Panc1 (cell line): ENCODE results near the gene KLF17. TPM values are rescaled to one million over a fixed set of nuclear protein-coding genes. Genes with fewer than 3 reads are reported as not detected.

Source experiments
- ATAC-seq: fragments of 200-7000 bp; cut with Tn5 transposase; 2 replicates; pipeline ENCODE4 v1.9.1; 2020; ENCODE audit warnings: mild to moderate bottlenecking, moderate library complexity
- BruUV-seq: library from RNA; stranded (reverse); fragments of 400-500 nt; replicated peaks from 2 replicates; lab custom pipeline; 2021; lab: Mats Ljungman, UMichigan
- CTCF ChIA-PET: fragments of 300-600 bp; sonication (Branson Sonifier 250); formaldehyde crosslinking; loops from one replicate; lab custom pipeline; 2022; ENCODE audit warnings: antibody characterized with exemption; lab: Charles Lee
- POLR2A ChIA-PET: fragments of 300-600 bp; sonication (Branson Sonifier 250); formaldehyde crosslinking; loops from one replicate; lab custom pipeline; 2022; ENCODE audit warnings: antibody characterized with exemption; lab: Charles Lee
- DNase-seq: peaks from one replicate; pipeline ENCODE4 v3.0.0-alpha.2; 2010; ENCODE audit warnings: low read depth, low spot score
- H3K27ac ChIP-seq: 2 replicates; pipeline ENCODE4 v1.5.1; 2011; ENCODE audit warnings: mild to moderate bottlenecking, low read length, inconsistent platforms
- H3K27me3 ChIP-seq: fragments of 200-500 bp; sonication (Bioruptor generic); 2 replicates; pipeline ENCODE4 v1.6.0; 2014; ENCODE audit warnings: low read length, inconsistent platforms; ENCODE audit not compliant: control insufficient read depth, insufficient read depth
- H3K36me3 ChIP-seq: fragments of 200-500 bp; sonication (Bioruptor generic); 2 replicates; pipeline ENCODE4 v1.5.1; 2014; ENCODE audit warnings: inconsistent platforms, mild to moderate bottlenecking, low read length, moderate library complexity; ENCODE audit not compliant: control insufficient read depth, insufficient read depth
- H3K4me1 ChIP-seq: 2 replicates; pipeline ENCODE4 v1.5.1; 2011; ENCODE audit warnings: inconsistent platforms, mild to moderate bottlenecking, low read length, moderate library complexity; ENCODE audit not compliant: control insufficient read depth, insufficient read depth
- H3K4me3 ChIP-seq, 2 experiments: 2 replicates each; pipeline ENCODE4 v1.5.1; 2011 to 2012; ENCODE audit warnings: low read depth in 2 of 2, low read length in 2 of 2, mild to moderate bottlenecking in 2 of 2, inconsistent platforms in 1 of 2, moderate library complexity in 1 of 2
- H3K9me3 ChIP-seq: fragments of 200-500 bp; sonication (Bioruptor generic); 2 replicates; pipeline ENCODE4 v1.5.1; 2014; ENCODE audit warnings: low read depth, mild to moderate bottlenecking, inconsistent platforms, low read length, moderate library complexity; ENCODE audit not compliant: control insufficient read depth, insufficient read depth
- POLR2AphosphoS5 ChIP-seq: IDR thresholded peaks from 2 replicates; pipeline ENCODE4 v1.6.1; 2012; ENCODE audit warnings: mild to moderate bottlenecking, low read depth, low read length, moderate library complexity
- SIN3A ChIP-seq: IDR thresholded peaks from 2 replicates; pipeline ENCODE4 v1.6.1; 2012; ENCODE audit warnings: low read depth, mild to moderate bottlenecking, low read length, moderate library complexity, borderline replicate concordance; ENCODE audit not compliant: insufficient read depth
- TCF7L2 ChIP-seq: IDR thresholded peaks from 2 replicates; pipeline ENCODE4 v1.6.1; 2011; ENCODE audit warnings: mild to moderate bottlenecking, low read depth, low read length, inconsistent platforms
- in situ Hi-C: cut with HindIII; loops from 2 replicates; pipeline ENCODE4 v1.10.0; 2016; ENCODE audit warnings: low sequenced_read_pairs, low pct_unique_long_range_greater_than_20kb
- intact Hi-C: fragments of 100-400 bp; cut with micrococcal nuclease; formaldehyde crosslinking; loops from one replicate; pipeline ENCODE4 v1.10.0; 2022; ENCODE audit not compliant: unreplicated experiment
- total RNA-seq: library from RNA; stranded (reverse); gene quantifications from one replicate; pipeline ENCODE4 v1.2.1, GENCODE V29; 2021; ENCODE audit not compliant: unreplicated experiment
- TF ChIP-seq, protein P1 (sequence below), 2 experiments: IDR thresholded peaks; 2 replicates each; pipeline ENCODE4 v1.6.1; 2011 to 2012; ENCODE audit warnings: low read depth in 2 of 2, control low read depth in 1 of 2, low read length in 1 of 2, mild to moderate bottlenecking in 1 of 2, moderate library complexity in 1 of 2; ENCODE audit not compliant: insufficient read depth in 1 of 2
- TF ChIP-seq, protein P2 (sequence below): fragments of 450-650 bp; IDR thresholded peaks from 2 replicates; pipeline ENCODE4 v1.5.1; 2017; ENCODE audit warnings: mild to moderate bottlenecking

Gene KLF17
- total RNA-seq, 1 experiment from 2014 or later = not detected

GRCh38 chr1:44094047-44094446 lies 24.6 kb upstream of the KLF17 start:
- Histone ChIP-seq H3K36me3 (no peaks in the 10 kb centered on the region), H3K9me3 (no peaks in the 10 kb centered on the region), H3K27ac (no peak overlapping the region), H3K4me1 (no peaks in the 10 kb centered on the region), H3K27me3 (no peaks in the 10 kb centered on the region), H3K4me3 (no peak overlapping the region)
- intact Hi-C loops = loop anchor here (10.0 kb wide), 1 partner anchor 101 kb away; no protein-coding TSS in a partner anchor
- in situ Hi-C loops = no loop called here
- BruUV-seq = no TSS peak
- no peak for DNase-seq
- ATAC-seq = no peak
- CTCF ChIA-PET = interaction anchor here (0.7 kb wide), 1 partner anchor 33 kb away, joined by 4 read pairs; no protein-coding TSS in a partner anchor
- TF ChIP-seq SIN3A (no peak), POLR2AphosphoS5 (no peak), TCF7L2 (no peak)
- TF ChIP-seq, protein P1, sequence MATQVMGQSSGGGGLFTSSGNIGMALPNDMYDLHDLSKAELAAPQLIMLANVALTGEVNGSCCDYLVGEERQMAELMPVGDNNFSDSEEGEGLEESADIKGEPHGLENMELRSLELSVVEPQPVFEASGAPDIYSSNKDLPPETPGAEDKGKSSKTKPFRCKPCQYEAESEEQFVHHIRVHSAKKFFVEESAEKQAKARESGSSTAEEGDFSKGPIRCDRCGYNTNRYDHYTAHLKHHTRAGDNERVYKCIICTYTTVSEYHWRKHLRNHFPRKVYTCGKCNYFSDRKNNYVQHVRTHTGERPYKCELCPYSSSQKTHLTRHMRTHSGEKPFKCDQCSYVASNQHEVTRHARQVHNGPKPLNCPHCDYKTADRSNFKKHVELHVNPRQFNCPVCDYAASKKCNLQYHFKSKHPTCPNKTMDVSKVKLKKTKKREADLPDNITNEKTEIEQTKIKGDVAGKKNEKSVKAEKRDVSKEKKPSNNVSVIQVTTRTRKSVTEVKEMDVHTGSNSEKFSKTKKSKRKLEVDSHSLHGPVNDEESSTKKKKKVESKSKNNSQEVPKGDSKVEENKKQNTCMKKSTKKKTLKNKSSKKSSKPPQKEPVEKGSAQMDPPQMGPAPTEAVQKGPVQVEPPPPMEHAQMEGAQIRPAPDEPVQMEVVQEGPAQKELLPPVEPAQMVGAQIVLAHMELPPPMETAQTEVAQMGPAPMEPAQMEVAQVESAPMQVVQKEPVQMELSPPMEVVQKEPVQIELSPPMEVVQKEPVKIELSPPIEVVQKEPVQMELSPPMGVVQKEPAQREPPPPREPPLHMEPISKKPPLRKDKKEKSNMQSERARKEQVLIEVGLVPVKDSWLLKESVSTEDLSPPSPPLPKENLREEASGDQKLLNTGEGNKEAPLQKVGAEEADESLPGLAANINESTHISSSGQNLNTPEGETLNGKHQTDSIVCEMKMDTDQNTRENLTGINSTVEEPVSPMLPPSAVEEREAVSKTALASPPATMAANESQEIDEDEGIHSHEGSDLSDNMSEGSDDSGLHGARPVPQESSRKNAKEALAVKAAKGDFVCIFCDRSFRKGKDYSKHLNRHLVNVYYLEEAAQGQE (IDR thresholded peaks at IDR 0.05; ENCODE audit: insufficient read depth in 1 of 2, low read depth in 2 of 2, low read length in 1 of 2) = no peak
- TF ChIP-seq, protein P2, sequence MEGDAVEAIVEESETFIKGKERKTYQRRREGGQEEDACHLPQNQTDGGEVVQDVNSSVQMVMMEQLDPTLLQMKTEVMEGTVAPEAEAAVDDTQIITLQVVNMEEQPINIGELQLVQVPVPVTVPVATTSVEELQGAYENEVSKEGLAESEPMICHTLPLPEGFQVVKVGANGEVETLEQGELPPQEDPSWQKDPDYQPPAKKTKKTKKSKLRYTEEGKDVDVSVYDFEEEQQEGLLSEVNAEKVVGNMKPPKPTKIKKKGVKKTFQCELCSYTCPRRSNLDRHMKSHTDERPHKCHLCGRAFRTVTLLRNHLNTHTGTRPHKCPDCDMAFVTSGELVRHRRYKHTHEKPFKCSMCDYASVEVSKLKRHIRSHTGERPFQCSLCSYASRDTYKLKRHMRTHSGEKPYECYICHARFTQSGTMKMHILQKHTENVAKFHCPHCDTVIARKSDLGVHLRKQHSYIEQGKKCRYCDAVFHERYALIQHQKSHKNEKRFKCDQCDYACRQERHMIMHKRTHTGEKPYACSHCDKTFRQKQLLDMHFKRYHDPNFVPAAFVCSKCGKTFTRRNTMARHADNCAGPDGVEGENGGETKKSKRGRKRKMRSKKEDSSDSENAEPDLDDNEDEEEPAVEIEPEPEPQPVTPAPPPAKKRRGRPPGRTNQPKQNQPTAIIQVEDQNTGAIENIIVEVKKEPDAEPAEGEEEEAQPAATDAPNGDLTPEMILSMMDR = no peak
- POLR2A ChIA-PET = no interaction called here

DNA sequence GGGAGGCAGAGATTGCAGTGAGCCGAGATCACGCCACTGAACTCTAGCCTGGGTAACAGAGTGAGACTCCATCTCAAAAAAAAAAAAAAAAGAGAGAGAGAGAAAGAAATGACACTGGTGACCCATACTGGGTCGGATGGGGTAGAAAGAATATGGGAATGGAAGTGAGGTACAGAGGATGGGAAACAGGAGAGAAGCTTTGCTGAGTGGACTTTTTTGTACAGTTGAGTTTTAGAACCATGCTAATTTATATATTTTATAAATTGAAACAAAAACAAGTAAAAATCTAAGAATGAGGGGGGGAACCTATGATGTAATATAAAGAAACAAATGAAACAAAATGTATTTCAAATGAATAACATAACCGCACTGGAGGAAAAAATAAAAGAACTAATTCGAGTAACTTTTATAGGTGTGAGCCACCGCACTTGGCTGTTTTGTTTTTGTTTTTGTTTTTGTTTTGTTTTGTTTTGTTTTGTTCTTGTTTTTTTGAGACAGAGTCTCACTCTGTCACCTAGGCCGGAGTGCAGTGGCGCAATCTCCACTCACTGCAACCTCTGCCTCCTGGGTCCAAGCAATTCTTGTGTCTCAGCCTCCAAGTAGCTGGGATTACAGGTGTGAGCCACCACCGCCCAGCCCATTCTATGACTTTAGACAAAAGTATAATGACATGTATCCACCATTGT lies 18.3 kb upstream of the KLF17 start:
- intact Hi-C loops (no loop called here), in situ Hi-C loops (loop anchor here (5.0 kb wide), 1 partner anchor 52 kb away; no protein-coding TSS in a partner anchor)
- no peak for TF ChIP-seq TCF7L2
- TF ChIP-seq, protein P1 (IDR thresholded peaks at IDR 0.05; ENCODE audit: insufficient read depth in 1 of 2, low read depth in 2 of 2, low read length in 1 of 2) = no peak
- TF ChIP-seq, protein P2 = no peak
- TF ChIP-seq SIN3A = no peak
- no peak for TF ChIP-seq POLR2AphosphoS5
- DNase-seq (no peak), ATAC-seq (no peak)
- Histone ChIP-seq H3K36me3 (no peaks in the 10 kb centered on the region), H3K27ac (no peak overlapping the region), H3K9me3 (no peaks in the 10 kb centered on the region), H3K27me3 (no peaks in the 10 kb centered on the region), H3K4me1 (no peaks in the 10 kb centered on the region), H3K4me3 (no peak overlapping the region)
- ChIA-PET CTCF (no interaction called here), POLR2A (interaction anchor here (0.7 kb wide), 1 partner anchor 9 kb away, joined by 3 read pairs; no protein-coding TSS in a partner anchor)
- no TSS peak for BruUV-seq
